Mesenchymal stem cell (in vitro differentiated cells and primary cell): ENCODE results near the gene LYVE1. TPM values are rescaled to one million over a fixed set of nuclear protein-coding genes. Genes with fewer than 3 reads are reported as not detected.
A peak's percentile ranks its signal among the peaks of the same experiment; 100 is the strongest.

ENCODE experiments used
- DNase-seq: peaks from one replicate; pipeline ENCODE4 v3.0.0-alpha.2; 2013
- H2AFZ ChIP-seq: one replicate; pipeline ENCODE4 v1.6.1; 2013; ENCODE audit warnings: low read depth, mild to moderate bottlenecking, control low read depth, inconsistent platforms, low read length, moderate library complexity
- H2AK5ac ChIP-seq: 2 replicates; pipeline ENCODE4 v1.6.1; 2013; ENCODE audit warnings: low read length, moderate library complexity, mild to moderate bottlenecking, inconsistent platforms; ENCODE audit not compliant: severe bottlenecking
- H2BK120ac ChIP-seq: one replicate; pipeline ENCODE4 v1.6.1; 2013; ENCODE audit warnings: low read depth, mild to moderate bottlenecking, inconsistent platforms, low read length, moderate library complexity
- H2BK12ac ChIP-seq, 2 experiments: one replicate each; pipeline ENCODE4 v1.6.1; 2013; ENCODE audit warnings: inconsistent platforms in 2 of 2, low read length in 2 of 2, mild to moderate bottlenecking in 2 of 2, moderate library complexity in 2 of 2, control low read depth in 1 of 2
- H2BK15ac ChIP-seq: one replicate; pipeline ENCODE4 v1.6.1; 2013; ENCODE audit warnings: mild to moderate bottlenecking, low read depth, inconsistent platforms; ENCODE audit not compliant: poor library complexity, severe bottlenecking
- H2BK5ac ChIP-seq: 2 replicates; pipeline ENCODE4 v1.6.1; 2013; ENCODE audit warnings: low read depth, mild to moderate bottlenecking, low read length, control low read depth, inconsistent platforms; ENCODE audit not compliant: poor library complexity, severe bottlenecking
- H3K14ac ChIP-seq, 2 experiments: one replicate each; pipeline ENCODE4 v1.6.1; 2013; ENCODE audit warnings: inconsistent platforms in 2 of 2, low read length in 2 of 2, control low read depth in 1 of 2, mild to moderate bottlenecking in 1 of 2, moderate library complexity in 1 of 2
- H3K18ac ChIP-seq, 2 experiments: one replicate each; pipeline ENCODE4 v1.6.1; 2013; ENCODE audit warnings: inconsistent platforms in 2 of 2, low read length in 2 of 2, control low read depth in 1 of 2, low read depth in 1 of 2, mild to moderate bottlenecking in 1 of 2
- H3K23ac ChIP-seq, 2 experiments: one replicate each; pipeline ENCODE4 v1.6.1; 2013; ENCODE audit warnings: inconsistent platforms in 2 of 2, low read length in 2 of 2, mild to moderate bottlenecking in 2 of 2, moderate library complexity in 2 of 2, control low read depth in 1 of 2
- H3K27ac ChIP-seq: 2 replicates; pipeline ENCODE4 v1.5.1; 2013; ENCODE audit warnings: mild to moderate bottlenecking, moderate library complexity, low read length, control low read depth, inconsistent platforms; ENCODE audit not compliant: poor library complexity, severe bottlenecking
- H3K27me3 ChIP-seq, 2 experiments: 2 replicates each; pipeline versions ENCODE4 v1.6.1 to v1.7.0; 2013; ENCODE audit warnings: low read length in 2 of 2, mild to moderate bottlenecking in 2 of 2, moderate library complexity in 2 of 2, control low read depth in 1 of 2, inconsistent platforms in 1 of 2; ENCODE audit not compliant: control insufficient read depth in 1 of 2, insufficient read depth in 1 of 2
- H3K36me3 ChIP-seq, 2 experiments: 2 replicates each; pipeline versions ENCODE4 v1.6.1 to v1.7.0; 2013; ENCODE audit warnings: low read length in 2 of 2, control low read depth in 1 of 2, inconsistent platforms in 1 of 2, low read depth in 1 of 2, mild to moderate bottlenecking in 1 of 2; ENCODE audit not compliant: insufficient read depth in 2 of 2, control insufficient read depth in 1 of 2
- H3K4ac ChIP-seq, 2 experiments: one replicate each; pipeline ENCODE4 v1.6.1; 2013; ENCODE audit warnings: inconsistent platforms in 2 of 2, low read length in 2 of 2, mild to moderate bottlenecking in 2 of 2, moderate library complexity in 2 of 2, control low read depth in 1 of 2, low read depth in 1 of 2
- H3K4me1 ChIP-seq: 2 replicates; pipeline ENCODE4 v1.6.1; 2013; ENCODE audit warnings: low read depth, low read length, control low read depth; ENCODE audit not compliant: control insufficient read depth, insufficient read depth
- H3K4me2 ChIP-seq: 2 replicates; pipeline ENCODE4 v1.6.1; 2013; ENCODE audit warnings: low read length, mild to moderate bottlenecking, inconsistent platforms; ENCODE audit not compliant: poor library complexity, severe bottlenecking
- H3K4me3 ChIP-seq, 2 experiments: 2 replicates each; pipeline versions ENCODE4 v1.5.1 to v1.7.0; 2013; ENCODE audit warnings: low read length in 2 of 2, mild to moderate bottlenecking in 2 of 2, control low read depth in 1 of 2, low read depth in 1 of 2; ENCODE audit not compliant: insufficient read depth in 1 of 2
- H3K79me1 ChIP-seq: replicated peaks from 2 replicates; pipeline ENCODE4 v1.6.1; 2013; ENCODE audit warnings: mild to moderate bottlenecking, control low read depth, low read length, inconsistent platforms; ENCODE audit not compliant: poor library complexity, severe bottlenecking
- H3K9ac ChIP-seq: 2 replicates; pipeline ENCODE4 v1.7.0; 2013; ENCODE audit warnings: mild to moderate bottlenecking, low read length, moderate library complexity
- H3K9me3 ChIP-seq: 2 replicates; pipeline ENCODE4 v1.7.0; 2013; ENCODE audit warnings: mild to moderate bottlenecking, low read length; ENCODE audit not compliant: control insufficient read depth
- H4K8ac ChIP-seq: one replicate; pipeline ENCODE4 v1.6.1; 2013; ENCODE audit warnings: inconsistent platforms, mild to moderate bottlenecking, low read length, moderate library complexity
- H4K91ac ChIP-seq: one replicate; pipeline ENCODE4 v1.6.1; 2013; ENCODE audit warnings: mild to moderate bottlenecking, low read length, inconsistent platforms
- WGBS: methylation state at CpG from one replicate; pipeline ENCODE4 v1.1.7; 2013; ENCODE audit warnings: mixed read lengths; 5-methylcytosine and 5-hydroxymethylcytosine counted together
- polyA plus RNA-seq, 2 experiments: library from polyadenylated mRNA; stranded (reverse); fragments of 200-250 nt; gene quantifications; one replicate each; pipeline ENCODE4 v1.2.3, GENCODE V29; 2013

Gene LYVE1
- polyA plus RNA-seq (2013, experiment 1 of 2), result 0.35 TPM
- 0.32 TPM for polyA plus RNA-seq (2013, experiment 2 of 2)

DNA sequence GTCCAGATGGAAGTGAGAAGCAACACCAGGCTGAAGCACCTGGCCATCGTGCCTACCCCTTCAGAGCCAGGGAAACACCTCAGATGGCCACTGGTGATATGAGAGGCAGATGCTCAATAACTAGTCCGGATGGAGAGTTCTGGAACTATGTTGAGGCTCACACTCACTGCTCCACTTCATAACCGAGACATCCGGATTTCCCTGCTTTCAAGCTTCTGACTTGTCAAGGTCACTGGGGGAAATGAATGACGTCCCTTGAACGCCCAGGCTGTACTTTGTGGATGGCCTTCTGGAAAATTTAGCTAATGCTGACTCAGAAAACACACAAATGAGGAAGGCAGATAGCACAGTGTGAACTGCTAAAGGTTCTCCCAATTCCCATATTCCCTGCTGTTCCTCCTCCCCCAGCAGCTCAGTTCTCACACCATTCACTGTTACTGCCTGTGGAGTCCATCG is at the start of gene LYVE1:
Gene LYVE1, minus strand, starts transcription at position 180 of the 456 bp plus-strand sequence. Its CDS starts 133 bp downstream, at position 47.
- peak within 1 kb of the TSS in 1 of 2 experiments; percentile 28 for H2BK12ac ChIP-seq
- WGBS, result 79% methylated on average over 7 of the region's 7 CpGs

DNA sequence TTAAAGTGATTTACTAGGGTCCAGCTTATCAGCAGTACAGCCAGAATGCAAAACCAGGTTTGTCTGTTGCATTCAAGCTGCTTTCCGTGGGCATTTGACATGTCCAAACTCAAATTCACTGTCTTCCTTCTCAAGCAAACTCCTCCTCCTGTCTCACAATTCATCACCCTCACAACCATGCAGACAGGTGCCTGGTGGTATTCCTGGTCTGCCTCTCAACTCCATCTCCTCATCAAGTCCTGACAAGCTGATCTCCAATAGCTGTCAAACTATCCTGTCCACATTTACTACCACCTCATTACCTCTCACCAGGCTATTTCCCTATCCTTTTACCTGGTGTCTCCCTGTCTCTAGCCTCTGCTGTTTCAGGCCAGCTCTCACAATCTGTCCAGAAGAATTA is 49.1 kb upstream of the LYVE1 start:
- Histone ChIP-seq H3K18ac (no peak overlapping the region), H3K4ac (no peak overlapping the region), H3K4me2 (no peak overlapping the region), H3K36me3 (peaks cover 0 to 32% of the 10 kb centered on the region in 2 experiments), H3K9me3 (no peaks in the 10 kb centered on the region), H4K91ac (no peak overlapping the region), H3K14ac (no peak overlapping the region), H2BK120ac (no peak overlapping the region), H3K27me3 (no peaks in the 10 kb centered on the region), H3K4me1 (no peaks in the 10 kb centered on the region), H2BK5ac (no peak overlapping the region), H2AK5ac (no peak overlapping the region), H3K23ac (no peak overlapping the region), H4K8ac (no peak overlapping the region), H2BK15ac (no peak overlapping the region), H2BK12ac (no peak overlapping the region), H3K79me1 (no peaks in the 10 kb centered on the region), H2AFZ (no peak overlapping the region), H3K9ac (no peak overlapping the region), H3K4me3 (no peak overlapping the region), H3K27ac (no peak overlapping the region)
- no peak for DNase-seq
- WGBS, result 72% methylated on average over 1 of the region's 1 CpG

More for the DNA sequence above, at the start of gene LYVE1:
- no peak within 1 kb of the TSS for H3K4me2 ChIP-seq
- no peak within 1 kb of the TSS for H2BK15ac ChIP-seq
- H2BK5ac ChIP-seq, result no peak within 1 kb of the TSS
- no peak within 1 kb of the TSS for H2AK5ac ChIP-seq
- H3K14ac ChIP-seq, result no peak within 1 kb of the TSS
- peak; percentile 37 for DNase-seq
- peak within 1 kb of the TSS; percentile 2 for H4K91ac ChIP-seq
- H3K4me1 ChIP-seq, result no peaks in the 10 kb centered on the region
- no peaks in the 10 kb centered on the region for H3K27me3 ChIP-seq
- H3K4ac ChIP-seq, result no peak within 1 kb of the TSS
- H4K8ac ChIP-seq, result no peak within 1 kb of the TSS
- peak within 1 kb of the TSS; percentile 25 to 57 for H3K18ac ChIP-seq
- no peak within 1 kb of the TSS for H3K9ac ChIP-seq
- H3K36me3 ChIP-seq, result peaks cover 0 to 5% of the 10 kb centered on the region in 2 experiments
- H2AFZ ChIP-seq, result no peak within 1 kb of the TSS
- no peaks in the 10 kb centered on the region for H3K79me1 ChIP-seq
- no peak within 1 kb of the TSS for H2BK120ac ChIP-seq
- no peak within 1 kb of the TSS for H3K23ac ChIP-seq
- H3K9me3 ChIP-seq, result no peaks in the 10 kb centered on the region
- H3K4me3 ChIP-seq, result no peak within 1 kb of the TSS
- no peak within 1 kb of the TSS for H3K27ac ChIP-seq

GRCh38 chr11:10611979-10612862 is 43.8 kb upstream of the LYVE1 start:
- H2AFZ ChIP-seq, result no peak overlapping the region
- H3K4ac ChIP-seq, result no peak overlapping the region
- no peak overlapping the region for H3K14ac ChIP-seq
- no peak overlapping the region for H3K23ac ChIP-seq
- peaks cover 5% of the 10 kb centered on the region for H3K4me1 ChIP-seq
- H3K9me3 ChIP-seq, result no peaks in the 10 kb centered on the region
- H4K8ac ChIP-seq, result no peak overlapping the region
- no peaks in the 10 kb centered on the region for H3K79me1 ChIP-seq
- H3K4me3 ChIP-seq, result no peak overlapping the region
- no peak overlapping the region for H2BK5ac ChIP-seq
- H4K91ac ChIP-seq, result no peak overlapping the region
- no peak overlapping the region for H3K9ac ChIP-seq
- no peak overlapping the region for H2BK12ac ChIP-seq
- no peak overlapping the region for H2BK120ac ChIP-seq
- no peaks in the 10 kb centered on the region for H3K27me3 ChIP-seq
- H2AK5ac ChIP-seq, result no peak overlapping the region
- no peak overlapping the region for H3K27ac ChIP-seq
- 88% methylated on average over 9 of the region's 9 CpGs for WGBS
- no peak overlapping the region for H3K4me2 ChIP-seq
- peaks cover 4 to 45% of the 10 kb centered on the region in 2 experiments for H3K36me3 ChIP-seq
- no peak overlapping the region for H3K18ac ChIP-seq
- no peak overlapping the region for H2BK15ac ChIP-seq
- DNase-seq, result no peak

- Histone ChIP-seq H2BK15ac (no peak overlapping the region), H3K79me1 (no peaks in the 10 kb centered on the region), H3K18ac (no peak overlapping the region), H2BK12ac (no peak overlapping the region), H2BK5ac (no peak overlapping the region), H3K9me3 (no peaks in the 10 kb centered on the region), H3K36me3 (peaks cover 4 to 55% of the 10 kb centered on the region in 2 experiments), H2AK5ac (no peak overlapping the region), H3K23ac (no peak overlapping the region), H3K9ac (no peak overlapping the region), H2BK120ac (no peak overlapping the region), H2AFZ (no peak overlapping the region), H3K27me3 (no peaks in the 10 kb centered on the region), H3K4me3 (no peak overlapping the region), H4K8ac (peak overlapping the region; percentile 42), H4K91ac (no peak overlapping the region), H3K4me1 (peaks cover 6% of the 10 kb centered on the region), H3K14ac (no peak overlapping the region), H3K27ac (no peak overlapping the region), H3K4me2 (no peak overlapping the region), H3K4ac (no peak overlapping the region)
- no peak for DNase-seq
- 81% methylated on average over 1 of the region's 3 CpGs for WGBS
Observed at GRCh38 chr11:10609636-10610035, 41.2 kb upstream of the LYVE1 start.
